Astrocyte (in vitro differentiated cells and primary cell): ENCODE measurements around the gene ZMYND19.

Experiments used
- CTCF ChIP-seq: IDR thresholded peaks from 2 replicates; pipeline ENCODE4 v1.5.1; 2011; ENCODE audit warnings: low read depth, mild to moderate bottlenecking, inconsistent platforms, low read length, moderate library complexity; ENCODE audit not compliant: insufficient read depth
- EZH2 ChIP-seq: IDR thresholded peaks from 2 replicates; pipeline ENCODE4 v1.6.1; 2012; ENCODE audit warnings: mild to moderate bottlenecking, low read length, inconsistent platforms; ENCODE audit not compliant: insufficient read depth

DNA sequence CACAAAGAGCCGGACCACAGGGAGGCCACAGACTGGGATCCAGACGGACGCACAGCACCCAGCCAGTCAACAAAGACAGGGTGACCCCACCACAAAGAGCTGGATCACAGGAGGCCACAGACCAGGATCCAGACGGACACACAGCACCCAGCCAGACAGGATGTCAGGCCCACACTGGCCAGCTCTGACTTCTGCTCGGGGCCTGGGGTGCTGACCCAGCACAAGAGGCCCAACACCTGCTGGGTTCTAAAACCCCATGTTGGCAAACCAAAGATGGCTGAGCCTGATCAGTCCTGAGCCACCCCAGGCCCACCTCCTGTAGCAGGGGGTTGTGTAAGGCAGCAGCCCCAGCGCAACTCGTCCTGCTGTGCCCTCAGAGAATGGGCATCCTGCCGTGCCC lies 6.4 kb downstream of the ZMYND19 start:
- TF ChIP-seq CTCF (no peak), EZH2 (no peak)
